NCI-H2107 treated with DMSO at 0.1 percent for 48 hours (cell line): ENCODE measurements around the gene OLIG2.

Experiments used
- DNase-seq: peaks from one replicate; lab custom pipeline; 2025; ENCODE audit not compliant: unreplicated experiment; lab: John Stamatoyannopoulos, UW

OLIG2 gene

GRCh38 chr21:33063907-33064622 lies 38.3 kb downstream of the OLIG2 start:
- no peak for DNase-seq

GRCh38 chr21:33064623-33065390 lies 39.1 kb downstream of the OLIG2 start:
- no peak for DNase-seq

- no peak for DNase-seq
These were observed 41.3 kb downstream of the OLIG2 start for GRCh38 chr21:33067043-33067442.

- no peak for DNase-seq
These were observed 41.7 kb downstream of the OLIG2 start for GRCh38 chr21:33067457-33067856.

GRCh38 chr21:33069243-33069642 lies 43.5 kb downstream of the OLIG2 start:
- no peak for DNase-seq

GRCh38 chr21:33069645-33069993 lies 43.9 kb downstream of the OLIG2 start:
- DNase-seq: no peak

GRCh38 chr21:33069994-33070743 lies 44.4 kb downstream of the OLIG2 start, which contains the start of gene OLIG1:
Gene OLIG1 (plus strand): TSS chr21:33070141. CDS start chr21:33070247, 106 bp downstream.
- DNase-seq: no peak

- no peak for DNase-seq
These were observed 44.9 kb downstream of the OLIG2 start for GRCh38 chr21:33070744-33070997.

GRCh38 chr21:33070998-33071769 lies 45.4 kb downstream of the OLIG2 start:
- DNase-seq: no peak

GRCh38 chr21:33071770-33072306 lies 46.1 kb downstream of the OLIG2 start:
- no peak for DNase-seq

GRCh38 chr21:33073636-33074035 lies 47.9 kb downstream of the OLIG2 start:
- DNase-seq: no peak

- DNase-seq: no peak
These were observed 49.4 kb downstream of the OLIG2 start for GRCh38 chr21:33075128-33075527.

- DNase-seq: no peak
These were observed 50.0 kb downstream of the OLIG2 start for GRCh38 chr21:33075596-33076195.

- no peak for DNase-seq
These were observed 51.0 kb downstream of the OLIG2 start for GRCh38 chr21:33076600-33077329.
